BJ (cell line): ENCODE results near the gene EIF3L. TPM values are rescaled to one million over a fixed set of nuclear protein-coding genes. Genes with fewer than 3 reads are reported as not detected.

ENCODE experiments used
- CTCF ChIA-PET: fragments of 350-600 bp; formaldehyde crosslinking; extraction: SDS; loops from one replicate; lab custom pipeline; 2021; ENCODE audit warnings: antibody characterized with exemption, inconsistent platforms; lab: Yijun Ruan, JAX
- POLR2A ChIA-PET: fragments of 300-600 bp; sonication (Branson Sonifier 250); formaldehyde crosslinking; extraction: SDS; loops from one replicate; lab custom pipeline; 2021; ENCODE audit warnings: antibody characterized with exemption; lab: Charles Lee
- DNase-seq: peaks from one replicate; pipeline ENCODE4 v3.0.0-alpha.2; 2011; ENCODE audit warnings: low read depth
- H3K27me3 ChIP-seq: 2 replicates; pipeline ENCODE4 v1.6.0; 2011; ENCODE audit warnings: low read length; ENCODE audit not compliant: control insufficient read depth, insufficient read depth
- H3K36me3 ChIP-seq: 2 replicates; pipeline ENCODE4 v1.5.1; 2011; ENCODE audit warnings: low read length; ENCODE audit not compliant: control insufficient read depth, insufficient read depth
- H3K4me3 ChIP-seq: 2 replicates; pipeline ENCODE4 v1.5.1; 2011; ENCODE audit warnings: low read depth, mild to moderate bottlenecking, control low read depth, low read length
- polyA plus RNA-seq: library from polyadenylated mRNA; depleted of rRNA; stranded (reverse); fragments of >200 nt; gene quantifications from 2 replicates; pipeline ENCODE4 v1.2.3, GENCODE V29; 2011
- TF ChIP-seq, protein P1 (sequence below): IDR thresholded peaks from 2 replicates; pipeline ENCODE4 v1.5.1; 2011; ENCODE audit warnings: low read depth, mild to moderate bottlenecking, control low read depth, inconsistent platforms, low read length, moderate library complexity; ENCODE audit not compliant: insufficient read depth

Gene EIF3L
- polyA plus RNA-seq, 1 experiment: 705 TPM

DNA sequence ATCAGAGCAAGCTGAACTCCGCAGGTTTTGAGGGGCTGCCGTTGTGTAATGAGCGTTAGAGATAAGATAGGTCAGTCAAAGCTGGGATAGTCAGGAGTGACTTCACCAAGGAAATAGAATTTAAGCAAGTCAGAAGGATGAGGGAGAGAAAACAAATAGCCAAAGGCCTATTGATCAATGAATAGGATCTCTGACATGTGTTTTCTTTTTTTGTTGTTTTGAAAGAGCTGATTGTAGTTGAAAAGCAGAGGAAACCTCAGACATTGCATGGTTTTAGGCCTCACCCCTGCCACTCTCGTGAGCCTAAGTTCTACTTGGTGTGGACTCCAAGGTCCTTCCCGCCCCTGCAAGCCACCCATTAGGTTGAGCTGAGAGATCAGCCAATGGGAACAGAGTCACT is 3.2 kb downstream of the EIF3L start:
- ChIA-PET POLR2A (interaction anchor here (0.6 kb wide), 1 partner anchor 20 kb away, joined by 3 read pairs; no protein-coding TSS in a partner anchor), CTCF (interaction anchor here (0.8 to 5.1 kb wide), 4 partner anchors 11 to 35 kb away, joined by 3 to 27 read pairs (median 4); no protein-coding TSS in a partner anchor)
- no peak overlapping the region for H3K4me3 ChIP-seq
- H3K36me3 ChIP-seq: peaks cover 15% of the 10 kb centered on the region
- no peaks in the 10 kb centered on the region for H3K27me3 ChIP-seq
- DNase-seq: no peak
- TF ChIP-seq, protein P1, sequence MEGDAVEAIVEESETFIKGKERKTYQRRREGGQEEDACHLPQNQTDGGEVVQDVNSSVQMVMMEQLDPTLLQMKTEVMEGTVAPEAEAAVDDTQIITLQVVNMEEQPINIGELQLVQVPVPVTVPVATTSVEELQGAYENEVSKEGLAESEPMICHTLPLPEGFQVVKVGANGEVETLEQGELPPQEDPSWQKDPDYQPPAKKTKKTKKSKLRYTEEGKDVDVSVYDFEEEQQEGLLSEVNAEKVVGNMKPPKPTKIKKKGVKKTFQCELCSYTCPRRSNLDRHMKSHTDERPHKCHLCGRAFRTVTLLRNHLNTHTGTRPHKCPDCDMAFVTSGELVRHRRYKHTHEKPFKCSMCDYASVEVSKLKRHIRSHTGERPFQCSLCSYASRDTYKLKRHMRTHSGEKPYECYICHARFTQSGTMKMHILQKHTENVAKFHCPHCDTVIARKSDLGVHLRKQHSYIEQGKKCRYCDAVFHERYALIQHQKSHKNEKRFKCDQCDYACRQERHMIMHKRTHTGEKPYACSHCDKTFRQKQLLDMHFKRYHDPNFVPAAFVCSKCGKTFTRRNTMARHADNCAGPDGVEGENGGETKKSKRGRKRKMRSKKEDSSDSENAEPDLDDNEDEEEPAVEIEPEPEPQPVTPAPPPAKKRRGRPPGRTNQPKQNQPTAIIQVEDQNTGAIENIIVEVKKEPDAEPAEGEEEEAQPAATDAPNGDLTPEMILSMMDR: no peak

- Histone ChIP-seq H3K36me3 (peaks cover 15% of the 10 kb centered on the region), H3K27me3 (no peaks in the 10 kb centered on the region), H3K4me3 (no peak overlapping the region)
- ChIA-PET POLR2A (no interaction called here), CTCF (interaction anchor here (3.2 to 5.1 kb wide), 2 partner anchors 8 to 37 kb away, joined by 25 to 27 read pairs; no protein-coding TSS in a partner anchor)
- TF ChIP-seq, protein P1: no peak
- DNase-seq: no peak
These were observed 5.7 kb downstream of the EIF3L start for GRCh38 chr22:37854946-37855345.

- ChIA-PET POLR2A (no interaction called here), CTCF (interaction anchor here (0.6 to 5.1 kb wide), 5 partner anchors 8 to 212 kb away, joined by 3 to 27 read pairs (median 3); a partner anchor contains a TSS)
- Histone ChIP-seq H3K27me3 (no peaks in the 10 kb centered on the region), H3K4me3 (no peak overlapping the region), H3K36me3 (peaks cover 15% of the 10 kb centered on the region)
- TF ChIP-seq, protein P1: no peak
- no peak for DNase-seq
These were observed 6.2 kb downstream of the EIF3L start for GRCh38 chr22:37855462-37855861.

- Histone ChIP-seq H3K4me3 (no peak overlapping the region), H3K36me3 (peaks cover 15% of the 10 kb centered on the region), H3K27me3 (no peaks in the 10 kb centered on the region)
- ChIA-PET CTCF (interaction anchor here (0.8 to 4.6 kb wide), 3 partner anchors 43 to 45 kb away, joined by 4 to 77 read pairs (median 22); no protein-coding TSS in a partner anchor), POLR2A (no interaction called here)
- no peak for DNase-seq
- TF ChIP-seq, protein P1: no peak
These were observed 11.7 kb downstream of the EIF3L start for GRCh38 chr22:37860796-37861421.

GRCh38 chr22:37862570-37863325 is 13.5 kb downstream of the EIF3L start:
- TF ChIP-seq, protein P1: no peak
- no peaks in the 10 kb centered on the region for H3K27me3 ChIP-seq
- no peak for DNase-seq
- no peak overlapping the region for H3K4me3 ChIP-seq
- CTCF ChIA-PET: interaction anchor here (0.6 to 4.6 kb wide), 34 partner anchors 9 to 323 kb away, joined by 3 to 77 read pairs (median 6); partner anchors contain the start of genes ANKRD54, C22orf23, EIF3L and GCAT
- POLR2A ChIA-PET: no interaction called here
- H3K36me3 ChIP-seq: peaks cover 16% of the 10 kb centered on the region
